ENCODE measurements around the gene DGKE. TPM values are rescaled to one million over a fixed set of nuclear protein-coding genes. Genes with fewer than 3 reads are reported as not detected.

Gene DGKE
- total and polyA plus RNA-seq, 3 donors from 2014 or later = 13.3 to 27.7 (median 26.3) TPM

DNA sequence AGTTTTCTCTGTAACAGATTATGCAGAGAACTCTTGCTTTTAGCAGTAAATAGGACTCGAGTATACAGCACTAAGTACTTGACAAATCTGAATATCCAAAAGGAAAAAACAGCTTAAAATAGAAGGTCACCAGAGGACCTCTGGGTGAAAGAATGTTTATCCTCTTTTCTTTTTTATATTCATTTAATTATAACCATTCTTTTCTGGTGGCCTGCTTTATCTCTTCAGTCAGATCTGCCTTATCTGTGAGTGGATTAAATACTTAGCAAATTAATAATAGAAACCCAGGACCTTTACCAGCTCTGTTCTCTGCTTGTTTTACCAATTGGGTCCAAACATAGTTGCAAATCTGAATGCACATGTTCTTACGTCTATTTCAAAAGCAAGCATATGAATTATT is 8.6 kb downstream of the DGKE start:
- no peaks in the 10 kb centered on the region for H3K36me3 ChIP-seq (ENCODE audit: low read depth, missing control alignments)
- no peaks in the 10 kb centered on the region for H3K9me3 ChIP-seq
- no peak for DNase-seq
- H3K27ac ChIP-seq = no peak overlapping the region
- no peaks in the 10 kb centered on the region for H3K4me1 ChIP-seq
- no peaks in the 10 kb centered on the region for H3K27me3 ChIP-seq
- no peak for TF ChIP-seq POLR2A (IDR thresholded peaks at IDR 0.05)
- TF ChIP-seq, protein P1, sequence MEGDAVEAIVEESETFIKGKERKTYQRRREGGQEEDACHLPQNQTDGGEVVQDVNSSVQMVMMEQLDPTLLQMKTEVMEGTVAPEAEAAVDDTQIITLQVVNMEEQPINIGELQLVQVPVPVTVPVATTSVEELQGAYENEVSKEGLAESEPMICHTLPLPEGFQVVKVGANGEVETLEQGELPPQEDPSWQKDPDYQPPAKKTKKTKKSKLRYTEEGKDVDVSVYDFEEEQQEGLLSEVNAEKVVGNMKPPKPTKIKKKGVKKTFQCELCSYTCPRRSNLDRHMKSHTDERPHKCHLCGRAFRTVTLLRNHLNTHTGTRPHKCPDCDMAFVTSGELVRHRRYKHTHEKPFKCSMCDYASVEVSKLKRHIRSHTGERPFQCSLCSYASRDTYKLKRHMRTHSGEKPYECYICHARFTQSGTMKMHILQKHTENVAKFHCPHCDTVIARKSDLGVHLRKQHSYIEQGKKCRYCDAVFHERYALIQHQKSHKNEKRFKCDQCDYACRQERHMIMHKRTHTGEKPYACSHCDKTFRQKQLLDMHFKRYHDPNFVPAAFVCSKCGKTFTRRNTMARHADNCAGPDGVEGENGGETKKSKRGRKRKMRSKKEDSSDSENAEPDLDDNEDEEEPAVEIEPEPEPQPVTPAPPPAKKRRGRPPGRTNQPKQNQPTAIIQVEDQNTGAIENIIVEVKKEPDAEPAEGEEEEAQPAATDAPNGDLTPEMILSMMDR (IDR thresholded peaks at IDR 0.05) = no peak
- no peak overlapping the region for H3K4me3 ChIP-seq
- WGBS, 2 donors = 62 to 63% methylated on average over 2 of the region's 2 CpGs
- intact Hi-C loops (cut with DNase I; ENCODE audit: low total_unique reads) = no loop called here

DNA sequence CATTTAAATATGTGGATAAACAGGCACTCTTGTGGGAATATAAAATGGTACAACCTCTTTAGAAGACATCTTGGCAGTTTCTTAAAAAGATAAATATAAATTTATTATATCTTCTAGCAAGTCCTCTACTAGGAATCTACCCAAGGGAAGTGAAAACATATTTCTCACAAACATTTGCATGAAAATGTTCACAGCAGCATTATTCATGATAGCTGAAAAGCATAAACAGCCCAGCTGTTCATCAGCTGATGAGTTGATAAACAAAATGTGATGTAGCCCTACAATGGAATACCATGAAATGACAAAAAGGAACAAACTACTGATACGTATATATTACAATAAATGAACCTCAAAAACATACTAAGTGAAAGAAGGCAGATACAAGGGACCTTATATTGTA is 12.0 kb downstream of the DGKE start:
- DNase-seq = no peak
- Histone ChIP-seq H3K4me1 (no peaks in the 10 kb centered on the region), H3K4me3 (no peak overlapping the region), H3K27me3 (no peaks in the 10 kb centered on the region), H3K36me3 (ENCODE audit: low read depth, missing control alignments) (no peaks in the 10 kb centered on the region), H3K9me3 (no peaks in the 10 kb centered on the region), H3K27ac (no peak overlapping the region)
- intact Hi-C loops (cut with DNase I; ENCODE audit: low total_unique reads) = no loop called here
- TF ChIP-seq POLR2A (IDR thresholded peaks at IDR 0.05) = no peak
- TF ChIP-seq, protein P1 (IDR thresholded peaks at IDR 0.05) = no peak
- WGBS, 2 donors = 93 to 95% methylated on average over 1 of the region's 1 CpG

DNA sequence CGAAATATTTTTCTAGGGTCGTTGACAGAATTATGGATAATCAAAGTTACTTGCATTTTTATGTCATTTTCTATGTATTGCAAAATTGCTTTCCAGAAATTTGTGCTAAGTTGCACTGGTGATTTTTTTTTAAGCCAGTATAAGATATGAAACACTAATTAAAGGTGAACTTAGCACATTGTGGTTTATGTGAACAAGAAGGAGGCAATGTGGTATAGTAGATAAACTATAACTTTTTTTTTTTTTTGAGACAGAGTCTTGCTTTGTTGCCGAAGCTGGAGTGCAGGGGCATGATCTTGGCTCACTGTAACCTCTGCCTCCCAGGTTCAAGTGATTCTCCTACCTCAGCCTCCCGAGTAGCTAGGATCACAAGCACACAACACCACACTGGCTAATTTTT is 13.2 kb downstream of the DGKE start:
- intact Hi-C loops (cut with DNase I; ENCODE audit: low total_unique reads) = no loop called here
- H3K4me3 ChIP-seq = no peak overlapping the region
- no peak for DNase-seq
- H3K27ac ChIP-seq = no peak overlapping the region
- no peaks in the 10 kb centered on the region for H3K36me3 ChIP-seq (ENCODE audit: low read depth, missing control alignments)
- WGBS, 2 donors = 95 to 98% methylated on average over 4 of the region's 4 CpGs
- H3K9me3 ChIP-seq = no peaks in the 10 kb centered on the region
- no peaks in the 10 kb centered on the region for H3K27me3 ChIP-seq
- no peak for TF ChIP-seq POLR2A (IDR thresholded peaks at IDR 0.05)
- TF ChIP-seq, protein P1 (IDR thresholded peaks at IDR 0.05) = no peak
- H3K4me1 ChIP-seq = no peaks in the 10 kb centered on the region

DNA sequence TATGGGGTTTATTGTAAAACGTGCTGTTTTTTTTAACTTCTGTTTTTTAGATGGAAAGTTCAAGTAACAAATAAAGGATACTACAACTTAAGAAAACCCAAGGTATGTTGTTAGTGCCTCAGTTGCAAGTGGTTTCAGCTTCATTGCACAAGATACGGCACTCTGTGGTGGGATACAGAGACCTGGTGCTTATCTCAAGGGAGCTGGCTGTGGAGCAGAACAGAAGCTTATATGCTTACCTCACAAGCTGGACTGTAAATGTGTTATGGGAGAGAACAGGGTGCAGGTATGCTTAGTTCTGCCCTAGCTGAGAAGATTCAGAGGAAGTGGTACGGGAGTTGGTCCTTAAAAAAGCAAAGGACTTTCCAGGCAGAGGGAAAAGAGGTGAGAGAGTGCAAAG is 15.2 kb downstream of the DGKE start:
- 59 to 76% methylated on average over 3 of the region's 3 CpGs for WGBS, 2 donors
- H3K4me3 ChIP-seq = no peak overlapping the region
- H3K27me3 ChIP-seq = no peaks in the 10 kb centered on the region
- H3K36me3 ChIP-seq (ENCODE audit: low read depth, missing control alignments) = no peaks in the 10 kb centered on the region
- no peaks in the 10 kb centered on the region for H3K9me3 ChIP-seq
- TF ChIP-seq POLR2A (IDR thresholded peaks at IDR 0.05) = no peak
- TF ChIP-seq, protein P1 (IDR thresholded peaks at IDR 0.05) = no peak
- no peak for DNase-seq
- H3K4me1 ChIP-seq = no peaks in the 10 kb centered on the region
- H3K27ac ChIP-seq = no peak overlapping the region
- intact Hi-C loops (cut with DNase I; ENCODE audit: low total_unique reads) = no loop called here

DNA sequence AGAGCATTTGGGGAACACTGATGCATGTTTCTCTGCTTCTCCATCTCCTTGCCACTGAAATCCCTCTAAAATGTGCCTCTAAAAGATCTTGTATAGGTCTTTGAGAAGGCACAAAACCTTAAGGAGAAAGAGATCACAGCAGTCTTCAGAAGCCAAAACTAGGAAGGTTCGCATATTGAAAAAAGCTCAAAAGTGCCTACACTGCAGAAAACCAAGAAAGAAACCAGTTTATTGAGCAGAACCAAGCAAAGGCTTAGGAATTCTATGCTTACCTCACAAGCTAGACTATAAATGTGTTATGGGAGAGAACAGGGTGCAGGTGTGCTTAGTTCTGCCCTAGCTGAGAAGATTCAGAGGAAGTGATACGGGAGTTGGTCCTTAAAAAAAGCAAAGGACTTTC is 16.6 kb downstream of the DGKE start:
- Histone ChIP-seq H3K4me1 (no peaks in the 10 kb centered on the region), H3K27me3 (no peaks in the 10 kb centered on the region), H3K27ac (no peak overlapping the region), H3K9me3 (no peaks in the 10 kb centered on the region), H3K4me3 (no peak overlapping the region), H3K36me3 (ENCODE audit: low read depth, missing control alignments) (no peaks in the 10 kb centered on the region)
- TF ChIP-seq POLR2A (IDR thresholded peaks at IDR 0.05) = no peak
- TF ChIP-seq, protein P1 (IDR thresholded peaks at IDR 0.05) = no peak
- intact Hi-C loops (cut with DNase I; ENCODE audit: low total_unique reads) = no loop called here
- 93 to 94% methylated on average over 2 of the region's 2 CpGs for WGBS, 2 donors
- DNase-seq = no peak
